SJSA1 (cell line): ENCODE data around the gene CPT1B. TPM values are rescaled to one million over a fixed set of nuclear protein-coding genes. Genes with fewer than 3 reads are reported as not detected.
A peak's percentile ranks its signal among the peaks of the same experiment; 100 is the strongest.

Experiments used
- DNase-seq, 2 experiments: peaks; one replicate each; pipeline ENCODE4 v3.0.0-alpha.2; 2015 to 2020; ENCODE audit warnings: low spot score in 2 of 2, low read depth in 1 of 2
- H3K27ac ChIP-seq: fragments of 250-450 bp; sonication (Bioruptor Pico); 2 replicates; pipeline ENCODE4 v1.5.1; 2020; ENCODE audit warnings: mild to moderate bottlenecking, moderate library complexity
- H3K27me3 ChIP-seq: fragments of 250-450 bp; sonication (Bioruptor Pico); replicated peaks from 2 replicates; pipeline ENCODE4 v1.5.1; 2020; ENCODE audit warnings: mild to moderate bottlenecking, moderate library complexity
- H3K36me3 ChIP-seq: fragments of 250-450 bp; sonication (Bioruptor Pico); 2 replicates; pipeline ENCODE4 v1.5.1; 2020; ENCODE audit warnings: mild to moderate bottlenecking
- H3K4me1 ChIP-seq: fragments of 250-450 bp; sonication (Bioruptor Pico); replicated peaks from 2 replicates; pipeline ENCODE4 v1.6.1; 2021; ENCODE audit warnings: mild to moderate bottlenecking
- H3K4me3 ChIP-seq: fragments of 250-450 bp; sonication (Bioruptor Pico); 2 replicates; pipeline ENCODE4 v1.5.1; 2020; ENCODE audit warnings: mild to moderate bottlenecking
- H3K9me3 ChIP-seq: fragments of 250-450 bp; sonication (Bioruptor Pico); replicated peaks from 2 replicates; pipeline ENCODE4 v1.5.1; 2020; ENCODE audit warnings: mild to moderate bottlenecking
- total RNA-seq: library from RNA; depleted of rRNA; stranded (reverse); fragments of >200 nt; shearing (Covaris generic); gene quantifications from 2 replicates; pipeline ENCODE4 v1.2.3, GENCODE V29; 2014

The CPT1B gene
- total RNA-seq, 1 experiment from 2014 or later = 1.7 TPM

DNA sequence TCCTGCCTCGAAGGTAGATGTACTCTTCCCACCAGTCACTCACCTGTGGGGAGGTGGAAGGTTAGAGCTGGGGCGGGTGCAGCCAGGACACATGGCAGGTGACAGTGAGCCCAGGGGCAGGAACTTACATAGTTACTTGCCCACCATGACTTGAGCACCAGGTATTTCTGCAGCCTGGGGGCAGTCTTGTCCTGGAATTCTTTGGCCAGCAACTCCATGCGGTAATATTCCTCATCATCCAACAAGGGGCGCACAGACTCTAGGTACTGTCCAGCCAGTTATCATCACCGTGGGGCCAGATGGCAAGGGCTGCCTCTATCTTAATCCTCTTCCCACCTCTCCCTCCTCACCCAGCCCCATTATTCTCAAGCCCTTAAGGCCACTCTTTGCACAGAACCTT is 2.2 kb downstream of the CPT1B start:
- Histone ChIP-seq H3K9me3 (no peaks in the 10 kb centered on the region), H3K36me3 (peaks cover 15% of the 10 kb centered on the region), H3K27me3 (no peaks in the 10 kb centered on the region), H3K4me3 (no peak overlapping the region), H3K4me1 (no peaks in the 10 kb centered on the region), H3K27ac (no peak overlapping the region)
- DNase-seq = no peak

DNA sequence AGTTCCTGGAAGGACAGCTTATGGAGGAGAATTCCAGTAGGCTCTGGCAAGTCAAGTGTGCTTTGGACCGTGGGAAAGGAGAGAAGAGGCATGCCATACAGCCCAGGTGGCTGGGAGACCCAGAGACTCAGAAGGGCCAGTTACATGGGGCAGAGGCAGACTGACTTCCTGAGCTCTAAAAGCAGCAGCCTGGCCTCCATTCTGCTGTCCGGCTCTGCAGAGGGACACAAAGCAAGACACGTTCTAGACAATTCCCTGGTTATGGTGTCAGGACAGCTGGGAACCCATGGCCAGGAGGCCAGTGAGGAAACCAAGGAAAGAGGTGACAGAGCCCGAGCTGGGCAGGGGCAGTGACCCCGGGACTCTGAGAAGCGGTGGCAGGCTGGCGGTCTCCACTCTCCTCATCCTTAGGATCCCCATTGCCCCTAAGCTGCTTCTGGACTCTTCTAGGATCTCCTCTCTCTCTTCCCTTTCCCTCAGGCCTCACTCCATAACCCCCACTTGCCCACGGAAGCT is 2.7 kb downstream of the CPT1B start:
- no peak overlapping the region for H3K27ac ChIP-seq
- no peaks in the 10 kb centered on the region for H3K9me3 ChIP-seq
- no peak for DNase-seq
- peaks cover 9% of the 10 kb centered on the region for H3K36me3 ChIP-seq
- H3K4me1 ChIP-seq = no peaks in the 10 kb centered on the region
- no peak overlapping the region for H3K4me3 ChIP-seq
- no peaks in the 10 kb centered on the region for H3K27me3 ChIP-seq

DNA sequence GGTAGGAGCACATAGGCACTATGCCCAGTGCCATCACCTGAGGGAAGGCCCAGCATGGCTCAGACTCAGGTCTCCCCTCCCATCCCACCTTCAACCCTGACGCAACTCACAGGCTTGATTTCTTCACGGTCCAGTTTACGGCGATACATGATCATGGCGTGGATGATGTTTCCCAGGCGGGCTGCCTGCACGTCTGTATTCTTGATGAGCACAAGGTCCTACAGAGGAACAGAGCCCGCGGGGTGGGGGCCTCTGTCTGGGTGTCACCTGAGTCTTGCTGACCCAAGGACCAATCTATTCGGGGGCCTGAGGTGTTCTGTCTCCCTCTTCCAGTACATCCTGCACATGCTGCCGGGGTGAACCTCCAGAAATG is 3.9 kb downstream of the CPT1B start:
- Histone ChIP-seq H3K4me1 (no peaks in the 10 kb centered on the region), H3K4me3 (no peak overlapping the region), H3K27ac (no peak overlapping the region), H3K36me3 (no peaks in the 10 kb centered on the region), H3K9me3 (no peaks in the 10 kb centered on the region), H3K27me3 (no peaks in the 10 kb centered on the region)
- DNase-seq = no peak

DNA sequence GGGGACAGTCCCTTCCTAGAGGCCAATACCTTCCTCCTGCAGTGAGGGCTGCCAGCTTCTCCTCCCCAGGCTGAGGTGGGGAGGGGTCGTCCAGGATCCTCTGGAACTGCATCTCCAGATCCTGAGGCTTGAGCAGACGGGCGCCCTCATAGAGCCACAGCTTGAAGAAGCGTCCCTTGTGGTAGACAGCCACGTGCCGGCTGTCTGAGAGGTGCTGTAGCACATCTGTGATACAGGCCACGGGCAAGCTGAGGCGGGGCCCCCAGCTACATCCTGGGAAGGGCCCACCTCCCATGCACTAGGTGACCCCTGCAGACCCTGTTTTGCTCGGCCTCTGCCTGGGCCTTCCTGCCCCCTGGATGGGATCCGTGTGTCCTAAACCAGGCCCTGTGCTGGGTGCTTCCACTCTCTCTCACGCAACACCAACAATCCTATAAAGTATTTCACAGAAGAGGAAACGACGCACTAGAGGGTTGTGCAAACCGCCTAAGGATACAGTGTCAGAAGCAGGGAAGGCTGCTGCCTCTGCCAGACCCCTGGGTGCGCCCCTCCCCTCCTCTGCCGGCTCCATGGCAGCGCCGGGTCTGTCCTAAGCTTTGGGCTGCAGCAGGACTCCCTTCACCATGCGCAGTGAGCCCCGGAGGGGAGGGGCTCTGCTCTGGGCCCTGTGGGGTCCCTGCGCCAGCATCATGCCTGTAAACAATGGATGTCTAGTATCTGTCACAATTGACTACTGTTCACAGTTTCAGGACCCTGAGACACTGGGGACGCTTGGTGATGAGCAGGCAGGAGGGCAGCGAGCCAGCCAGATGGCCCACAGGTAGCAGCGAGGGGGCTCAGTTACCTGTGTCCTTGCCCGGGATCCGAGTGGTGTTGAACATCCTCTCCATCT is 4.5 kb downstream of the CPT1B start:
- H3K4me1 ChIP-seq = no peaks in the 10 kb centered on the region

DNA sequence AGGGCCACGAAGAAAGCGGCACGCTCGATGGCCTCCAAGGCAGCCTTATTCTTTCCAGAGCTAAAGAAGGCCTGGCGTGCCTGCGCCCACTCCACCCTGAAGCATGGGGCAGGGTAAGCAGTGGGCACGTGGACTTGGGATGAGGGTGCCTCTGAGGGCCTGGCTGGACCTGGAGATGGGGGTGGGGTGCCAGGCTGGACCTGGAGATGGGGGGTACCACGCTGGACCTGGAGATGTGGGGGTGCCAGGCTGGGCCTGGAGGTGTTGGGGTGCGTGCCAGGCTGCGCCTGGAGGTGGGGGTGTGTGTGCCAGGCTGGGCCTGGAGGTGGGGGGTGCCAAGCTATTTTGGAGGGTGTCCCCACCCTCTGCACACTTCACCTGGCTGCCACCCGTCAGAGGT is 5.3 kb downstream of the CPT1B start:
- H3K9me3 ChIP-seq = no peaks in the 10 kb centered on the region
- no peak for DNase-seq
- no peak overlapping the region for H3K27ac ChIP-seq
- H3K4me1 ChIP-seq = no peaks in the 10 kb centered on the region
- no peaks in the 10 kb centered on the region for H3K27me3 ChIP-seq
- no peaks in the 10 kb centered on the region for H3K36me3 ChIP-seq
- H3K4me3 ChIP-seq = no peak overlapping the region

More for the DNA sequence above, 4.5 kb downstream of the CPT1B start:
- H3K27ac ChIP-seq = no peak overlapping the region
- no peak for DNase-seq
- H3K9me3 ChIP-seq = no peaks in the 10 kb centered on the region
- no peak overlapping the region for H3K4me3 ChIP-seq
- H3K36me3 ChIP-seq = no peaks in the 10 kb centered on the region
- H3K27me3 ChIP-seq = no peaks in the 10 kb centered on the region

DNA sequence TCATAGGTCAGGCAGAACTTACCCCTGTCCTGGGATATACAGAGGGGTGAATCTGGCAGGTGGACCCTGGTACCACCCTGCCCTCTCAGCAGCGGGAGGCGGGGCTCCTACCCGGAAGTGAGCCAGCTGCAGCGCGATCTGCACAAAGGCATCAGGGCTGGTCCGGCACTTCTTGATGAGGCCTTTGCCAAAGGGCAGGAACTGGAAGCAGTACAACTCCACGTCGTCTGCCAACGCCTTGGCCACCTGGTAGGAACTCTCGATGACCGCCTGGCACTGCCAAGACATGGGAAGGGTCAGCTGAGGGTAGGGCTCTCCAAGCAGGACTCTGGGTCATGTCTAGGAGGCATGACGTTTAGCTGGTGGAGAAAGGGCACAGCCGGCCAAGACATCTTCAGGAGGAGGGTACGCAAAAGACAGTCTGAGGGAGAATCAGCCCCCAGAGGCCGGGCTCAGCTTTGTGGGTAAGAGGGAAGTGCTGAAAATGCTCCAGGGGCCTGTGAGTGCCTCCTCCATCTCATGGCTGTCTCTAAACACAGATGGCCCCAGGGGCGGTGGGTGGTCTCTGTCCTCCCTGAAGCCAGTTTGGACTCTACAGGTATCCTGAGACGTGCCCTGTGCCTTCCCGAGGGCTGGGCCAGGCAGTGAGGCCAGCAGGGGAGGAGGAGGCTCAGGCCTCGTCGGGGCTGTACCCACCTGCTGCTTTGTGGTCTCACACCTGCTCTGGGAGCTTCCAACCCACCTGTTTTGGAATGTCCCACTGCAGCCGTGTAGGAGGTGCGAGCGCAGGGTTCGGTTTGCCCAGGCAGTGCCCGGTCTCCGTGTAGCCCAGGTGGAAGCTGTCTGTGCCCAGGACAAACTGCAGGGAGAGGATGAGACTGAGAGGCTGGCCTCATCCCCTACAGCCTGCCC is 6.7 kb downstream of the CPT1B start:
- no peaks in the 10 kb centered on the region for H3K27me3 ChIP-seq
- H3K27ac ChIP-seq = no peak overlapping the region
- H3K36me3 ChIP-seq = no peaks in the 10 kb centered on the region
- H3K4me3 ChIP-seq = no peak overlapping the region
- no peaks in the 10 kb centered on the region for H3K9me3 ChIP-seq
- H3K4me1 ChIP-seq = no peaks in the 10 kb centered on the region
- DNase-seq = no peak

DNA sequence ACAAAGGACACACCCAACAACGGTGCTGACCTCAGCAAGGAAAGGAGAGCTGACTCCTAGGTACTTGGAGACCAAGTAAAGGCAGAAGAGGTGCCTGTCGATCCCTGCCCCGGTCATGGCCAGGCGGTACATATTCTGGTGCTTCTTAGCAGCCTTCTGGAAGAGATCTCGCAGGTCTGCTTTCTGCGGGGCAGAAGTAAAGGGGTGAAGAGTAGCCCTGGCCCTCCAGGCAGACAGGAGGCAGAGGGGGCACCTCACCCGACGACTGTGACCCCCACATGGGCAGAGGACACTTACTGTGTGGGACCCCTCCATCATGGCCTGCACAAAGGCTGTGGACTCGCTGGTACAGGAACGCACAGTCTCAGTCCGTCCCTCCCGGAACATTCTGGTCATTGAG is 7.4 kb downstream of the CPT1B start:
- Histone ChIP-seq H3K36me3 (no peaks in the 10 kb centered on the region), H3K4me3 (no peak overlapping the region), H3K27ac (no peak overlapping the region), H3K27me3 (no peaks in the 10 kb centered on the region), H3K9me3 (no peaks in the 10 kb centered on the region), H3K4me1 (no peaks in the 10 kb centered on the region)
- DNase-seq = no peak

DNA sequence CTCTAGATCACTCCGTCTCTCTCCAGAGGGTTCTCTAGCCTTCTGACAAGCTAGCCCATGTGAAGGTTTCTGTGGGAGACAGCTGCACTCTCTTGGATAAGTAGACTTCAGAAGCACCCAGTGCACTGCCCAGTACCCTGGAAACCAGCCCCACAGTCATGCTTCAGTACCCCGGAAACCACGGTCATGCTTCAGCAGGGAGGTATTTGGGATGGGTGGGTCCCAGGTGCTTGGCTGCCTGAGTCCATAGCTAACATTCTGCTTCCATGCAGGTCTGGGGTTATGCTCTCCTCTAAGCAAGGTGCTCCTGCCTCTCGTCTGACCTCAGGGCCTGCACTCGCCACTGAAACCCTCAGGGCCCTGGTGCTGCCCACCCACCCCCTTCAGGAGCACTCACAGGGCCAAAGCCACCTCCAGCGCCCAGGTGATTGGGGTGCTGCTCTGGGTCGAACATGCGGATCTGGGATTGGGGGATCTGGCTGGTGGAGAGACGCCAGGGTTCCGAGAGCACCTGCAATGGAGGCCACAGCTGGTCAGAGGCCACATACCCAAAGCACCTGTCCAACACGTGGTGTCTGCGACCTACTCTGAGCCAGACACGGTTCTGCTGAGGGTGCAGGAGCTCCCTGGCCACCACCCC is 8.2 kb downstream of the CPT1B start:
- H3K4me3 ChIP-seq = no peak overlapping the region
- DNase-seq = peak in 1 of 2 experiments; percentile 41
- H3K27me3 ChIP-seq = no peaks in the 10 kb centered on the region
- H3K27ac ChIP-seq = no peak overlapping the region
- no peaks in the 10 kb centered on the region for H3K4me1 ChIP-seq
- no peaks in the 10 kb centered on the region for H3K9me3 ChIP-seq
- no peaks in the 10 kb centered on the region for H3K36me3 ChIP-seq

DNA sequence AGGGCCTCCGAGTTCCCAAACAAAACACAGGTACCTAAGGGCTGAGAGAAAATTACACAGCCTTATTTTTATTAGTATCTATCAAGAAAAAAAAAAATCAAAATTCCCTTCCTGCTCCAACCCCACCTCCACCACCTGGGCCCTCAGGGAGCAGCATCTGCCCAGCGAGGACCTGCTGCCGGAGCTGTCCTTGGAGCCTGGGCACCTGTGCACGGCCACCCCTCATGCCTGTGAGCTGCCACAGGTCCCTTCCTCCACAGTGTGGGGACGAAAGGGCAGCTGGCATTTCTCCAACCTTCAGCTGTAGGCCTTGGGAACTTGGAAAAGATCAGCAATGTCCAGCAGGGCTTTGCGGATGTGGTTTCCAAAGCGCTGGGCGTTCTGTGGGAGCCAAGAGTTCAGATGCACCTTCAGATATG is 9.2 kb downstream of the CPT1B start:
- H3K4me3 ChIP-seq = no peak overlapping the region
- H3K27me3 ChIP-seq = no peaks in the 10 kb centered on the region
- H3K9me3 ChIP-seq = no peaks in the 10 kb centered on the region
- peak in 1 of 2 experiments; percentile 39 for DNase-seq
- H3K27ac ChIP-seq = no peak overlapping the region
- H3K36me3 ChIP-seq = no peaks in the 10 kb centered on the region
- H3K4me1 ChIP-seq = no peaks in the 10 kb centered on the region

DNA sequence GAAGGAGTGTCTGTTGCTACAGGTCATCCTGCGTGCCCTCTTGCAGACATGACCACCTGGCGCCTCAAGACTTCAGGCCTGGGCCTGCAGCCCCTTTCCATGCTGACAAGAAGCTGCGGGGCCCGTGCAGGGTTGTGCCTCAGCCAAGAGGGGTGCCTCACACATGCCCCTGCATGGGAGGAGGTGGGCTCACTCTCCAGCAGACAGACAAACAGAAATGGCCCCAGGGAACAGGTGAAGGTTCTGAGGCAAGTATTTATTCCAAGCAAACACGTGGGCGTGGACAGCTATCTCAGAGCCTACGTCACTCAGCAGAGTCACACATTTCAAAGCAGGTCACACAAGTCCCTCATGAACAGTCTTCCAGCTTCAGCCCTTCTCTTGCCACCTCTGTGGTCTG is 9.6 kb downstream of the CPT1B start:
- H3K27me3 ChIP-seq = no peaks in the 10 kb centered on the region
- H3K4me1 ChIP-seq = no peaks in the 10 kb centered on the region; the same call in 1 of the 2 replicates
- no peak overlapping the region for H3K4me3 ChIP-seq
- H3K36me3 ChIP-seq = no peaks in the 10 kb centered on the region
- H3K9me3 ChIP-seq = no peaks in the 10 kb centered on the region
- DNase-seq = peak in 1 of 2 experiments; percentile 36
- H3K27ac ChIP-seq = no peak overlapping the region

DNA sequence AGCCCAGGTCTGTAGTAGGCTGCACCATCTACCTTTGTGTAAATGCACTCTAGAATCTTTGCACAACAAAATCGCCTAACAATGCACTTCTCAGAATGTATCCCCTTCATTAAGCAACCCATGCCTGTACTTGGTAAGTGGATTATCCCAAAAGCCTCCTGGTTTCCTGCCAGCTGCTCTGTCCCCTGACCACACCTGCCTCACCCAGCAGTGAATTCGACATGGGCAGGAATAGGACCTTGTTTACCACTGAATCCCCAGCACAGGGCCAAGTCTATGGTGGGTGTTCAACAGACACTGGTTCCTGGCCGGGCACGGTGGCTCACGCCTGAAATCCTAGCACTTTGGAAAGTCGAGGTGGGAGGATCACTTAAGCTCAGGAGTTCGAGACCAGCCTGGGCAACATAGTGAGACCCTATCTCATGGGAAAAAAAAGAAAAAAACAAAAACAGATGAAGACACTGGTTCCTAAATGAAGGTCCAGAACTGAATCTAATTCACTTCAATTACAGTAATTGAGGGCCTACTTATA is 10.4 kb downstream of the CPT1B start:
- Histone ChIP-seq H3K36me3 (no peaks in the 10 kb centered on the region), H3K27me3 (no peaks in the 10 kb centered on the region), H3K4me3 (no peak overlapping the region), H3K4me1 (peaks cover 7% of the 10 kb centered on the region), H3K27ac (no peak overlapping the region), H3K9me3 (no peaks in the 10 kb centered on the region)
- DNase-seq = no peak

DNA sequence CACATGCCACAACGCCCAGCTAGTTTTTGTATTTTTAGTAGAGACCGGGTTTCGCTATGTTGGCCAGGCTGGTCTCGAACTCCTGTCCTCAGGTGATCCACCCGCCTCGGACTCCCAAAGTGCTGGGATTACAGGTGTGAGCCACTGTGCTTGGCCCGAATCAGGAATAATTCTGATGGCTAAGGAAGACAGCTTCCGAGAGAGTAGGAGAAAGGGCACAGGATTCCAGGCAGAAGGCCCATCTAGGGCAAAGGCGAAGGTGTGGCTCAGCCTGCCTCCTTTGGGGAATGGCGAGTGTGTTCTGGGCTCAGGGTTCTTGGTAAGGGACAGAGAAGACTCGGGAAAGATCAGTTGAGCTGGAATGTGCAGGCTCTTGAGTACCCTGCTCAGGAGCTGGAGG is 13.9 kb downstream of the CPT1B start:
- H3K9me3 ChIP-seq = no peaks in the 10 kb centered on the region
- no peaks in the 10 kb centered on the region for H3K27me3 ChIP-seq
- H3K4me1 ChIP-seq = peaks cover 7% of the 10 kb centered on the region
- no peaks in the 10 kb centered on the region for H3K36me3 ChIP-seq
- no peak for DNase-seq
- H3K4me3 ChIP-seq = no peak overlapping the region
- H3K27ac ChIP-seq = no peak overlapping the region

DNA sequence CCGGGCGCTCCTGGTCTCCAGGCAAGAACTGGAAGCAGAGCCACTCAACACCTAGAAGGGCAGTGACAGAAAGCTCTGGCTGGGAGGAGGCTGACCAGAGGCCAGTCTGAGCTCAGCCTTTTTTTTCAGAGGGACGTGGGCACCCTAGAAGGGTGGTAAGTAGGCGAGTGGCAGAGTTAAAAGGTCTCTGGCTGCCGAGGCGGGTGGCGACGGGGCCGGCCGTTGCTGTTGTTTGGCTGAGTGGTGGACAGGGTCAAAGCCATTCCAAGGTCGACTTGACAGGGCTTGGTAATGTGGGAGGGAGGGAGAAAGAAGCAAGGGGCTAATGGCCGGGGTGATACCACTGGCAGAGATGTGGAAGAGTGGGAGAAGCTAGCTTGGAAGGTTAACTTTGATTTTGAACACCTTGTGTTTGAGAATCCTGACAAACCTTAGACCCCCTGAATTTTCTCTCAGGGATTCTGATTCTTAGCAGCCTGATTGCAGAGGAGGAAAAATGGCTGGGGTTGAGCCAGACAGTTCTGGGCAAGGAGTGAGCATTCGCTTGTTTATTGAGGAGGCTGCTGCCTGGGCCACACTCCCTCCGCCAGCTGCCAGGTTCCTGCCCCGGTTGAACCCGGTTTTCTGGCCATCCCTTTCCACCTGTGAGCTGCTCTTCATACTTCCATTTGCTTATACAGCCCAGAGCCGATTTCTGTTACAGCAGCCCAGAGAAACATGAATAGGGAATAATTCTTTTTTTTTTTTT is 14.6 kb downstream of the CPT1B start:
- Histone ChIP-seq H3K4me3 (peak overlapping the region; percentile 42), H3K27me3 (no peaks in the 10 kb centered on the region), H3K9me3 (no peaks in the 10 kb centered on the region), H3K36me3 (no peaks in the 10 kb centered on the region), H3K4me1 (peaks cover 7% of the 10 kb centered on the region), H3K27ac (no peak overlapping the region)
- no peak for DNase-seq
